Neural progenitor cell (in vitro differentiated cells): ENCODE data around the gene RMND5A.

Source experiments
- EZH2 ChIP-seq: fragments of 200-600 bp; sonication (generic); IDR thresholded peaks from 2 replicates; pipeline ENCODE4 v1.6.1; 2017; ENCODE audit warnings: antibody characterized with exemption, mild to moderate bottlenecking, moderate library complexity
- EZH2phosphoT487 ChIP-seq: fragments of 200-600 bp; sonication (generic); IDR thresholded peaks from 2 replicates; pipeline ENCODE4 v1.6.1; 2017; ENCODE audit warnings: antibody characterized with exemption
- TF ChIP-seq, protein P1 (sequence below): fragments of 200-600 bp; sonication (generic); IDR thresholded peaks from 2 replicates; pipeline ENCODE4 v1.5.1; 2017; ENCODE audit warnings: antibody characterized with exemption, mild to moderate bottlenecking

GRCh38 chr2:86706220-86706619 is 13.9 kb upstream of the RMND5A start:
- TF ChIP-seq, protein P1, sequence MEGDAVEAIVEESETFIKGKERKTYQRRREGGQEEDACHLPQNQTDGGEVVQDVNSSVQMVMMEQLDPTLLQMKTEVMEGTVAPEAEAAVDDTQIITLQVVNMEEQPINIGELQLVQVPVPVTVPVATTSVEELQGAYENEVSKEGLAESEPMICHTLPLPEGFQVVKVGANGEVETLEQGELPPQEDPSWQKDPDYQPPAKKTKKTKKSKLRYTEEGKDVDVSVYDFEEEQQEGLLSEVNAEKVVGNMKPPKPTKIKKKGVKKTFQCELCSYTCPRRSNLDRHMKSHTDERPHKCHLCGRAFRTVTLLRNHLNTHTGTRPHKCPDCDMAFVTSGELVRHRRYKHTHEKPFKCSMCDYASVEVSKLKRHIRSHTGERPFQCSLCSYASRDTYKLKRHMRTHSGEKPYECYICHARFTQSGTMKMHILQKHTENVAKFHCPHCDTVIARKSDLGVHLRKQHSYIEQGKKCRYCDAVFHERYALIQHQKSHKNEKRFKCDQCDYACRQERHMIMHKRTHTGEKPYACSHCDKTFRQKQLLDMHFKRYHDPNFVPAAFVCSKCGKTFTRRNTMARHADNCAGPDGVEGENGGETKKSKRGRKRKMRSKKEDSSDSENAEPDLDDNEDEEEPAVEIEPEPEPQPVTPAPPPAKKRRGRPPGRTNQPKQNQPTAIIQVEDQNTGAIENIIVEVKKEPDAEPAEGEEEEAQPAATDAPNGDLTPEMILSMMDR, result no peak
- TF ChIP-seq EZH2phosphoT487, result no peak
- no peak for TF ChIP-seq EZH2
